Measurements from ENCODE around the gene SIX3.

DNA sequence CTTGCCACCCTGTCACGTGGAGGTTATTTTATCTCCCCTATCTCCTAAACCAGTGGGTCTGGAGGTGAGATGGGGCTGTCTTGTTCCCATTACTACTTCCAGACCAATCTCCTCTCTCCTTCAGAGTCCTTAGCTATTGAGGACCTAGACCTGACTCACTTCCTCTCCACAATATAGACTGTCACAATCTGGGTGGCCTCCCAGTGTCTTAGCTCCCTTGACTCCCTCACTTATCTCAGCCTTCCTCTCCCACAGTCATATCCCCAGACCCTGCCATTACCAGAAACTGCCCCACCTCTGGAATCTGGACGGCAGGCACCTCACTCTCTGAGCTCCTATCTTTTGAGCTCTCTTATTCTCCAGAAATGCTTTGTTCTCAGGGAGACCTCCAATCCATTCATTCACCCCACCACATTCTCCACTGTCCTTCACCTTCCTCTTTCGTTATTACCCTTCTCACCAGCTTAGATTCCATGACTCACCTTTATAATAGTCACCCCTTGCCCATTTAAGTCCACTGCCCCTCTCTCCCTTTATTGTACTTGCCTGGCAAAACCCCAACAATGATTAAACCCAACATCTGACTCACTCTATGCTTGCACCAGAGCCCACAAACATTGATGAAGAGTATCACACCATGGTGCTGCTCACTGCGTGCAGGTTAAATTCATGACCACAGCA is 23.3 kb upstream of the SIX3 start:
- TF ChIP-seq NFIC (IDR thresholded peaks at IDR 0.05; ENCODE audit: borderline replicate concordance) (no peak), EZH2phosphoT487 (IDR thresholded peaks at IDR 0.05; ENCODE audit: borderline replicate concordance, low read depth) (no peak), NRF1 (IDR thresholded peaks at IDR 0.05; ENCODE audit: low read depth, low read length) (no peak), TAF1 (IDR thresholded peaks at IDR 0.05; ENCODE audit: borderline replicate concordance, low read depth, low read length) (no peak), POLR2AphosphoS5 (IDR thresholded peaks at IDR 0.05; ENCODE audit: low read depth, low read length) (no peak), SMC3 (IDR thresholded peaks at IDR 0.05; ENCODE audit: low read depth, low read length) (no peak), MEF2A (IDR thresholded peaks at IDR 0.05; ENCODE audit: borderline replicate concordance, low read depth) (no peak)
- TF ChIP-seq, protein P1, sequence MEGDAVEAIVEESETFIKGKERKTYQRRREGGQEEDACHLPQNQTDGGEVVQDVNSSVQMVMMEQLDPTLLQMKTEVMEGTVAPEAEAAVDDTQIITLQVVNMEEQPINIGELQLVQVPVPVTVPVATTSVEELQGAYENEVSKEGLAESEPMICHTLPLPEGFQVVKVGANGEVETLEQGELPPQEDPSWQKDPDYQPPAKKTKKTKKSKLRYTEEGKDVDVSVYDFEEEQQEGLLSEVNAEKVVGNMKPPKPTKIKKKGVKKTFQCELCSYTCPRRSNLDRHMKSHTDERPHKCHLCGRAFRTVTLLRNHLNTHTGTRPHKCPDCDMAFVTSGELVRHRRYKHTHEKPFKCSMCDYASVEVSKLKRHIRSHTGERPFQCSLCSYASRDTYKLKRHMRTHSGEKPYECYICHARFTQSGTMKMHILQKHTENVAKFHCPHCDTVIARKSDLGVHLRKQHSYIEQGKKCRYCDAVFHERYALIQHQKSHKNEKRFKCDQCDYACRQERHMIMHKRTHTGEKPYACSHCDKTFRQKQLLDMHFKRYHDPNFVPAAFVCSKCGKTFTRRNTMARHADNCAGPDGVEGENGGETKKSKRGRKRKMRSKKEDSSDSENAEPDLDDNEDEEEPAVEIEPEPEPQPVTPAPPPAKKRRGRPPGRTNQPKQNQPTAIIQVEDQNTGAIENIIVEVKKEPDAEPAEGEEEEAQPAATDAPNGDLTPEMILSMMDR (IDR thresholded peaks at IDR 0.05) = no peak
- TF ChIP-seq, protein P2, sequence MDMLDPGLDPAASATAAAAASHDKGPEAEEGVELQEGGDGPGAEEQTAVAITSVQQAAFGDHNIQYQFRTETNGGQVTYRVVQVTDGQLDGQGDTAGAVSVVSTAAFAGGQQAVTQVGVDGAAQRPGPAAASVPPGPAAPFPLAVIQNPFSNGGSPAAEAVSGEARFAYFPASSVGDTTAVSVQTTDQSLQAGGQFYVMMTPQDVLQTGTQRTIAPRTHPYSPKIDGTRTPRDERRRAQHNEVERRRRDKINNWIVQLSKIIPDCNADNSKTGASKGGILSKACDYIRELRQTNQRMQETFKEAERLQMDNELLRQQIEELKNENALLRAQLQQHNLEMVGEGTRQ (IDR thresholded peaks at IDR 0.05; ENCODE audit: borderline replicate concordance, low read depth, low read length) = no peak
- TF ChIP-seq, protein P3, sequence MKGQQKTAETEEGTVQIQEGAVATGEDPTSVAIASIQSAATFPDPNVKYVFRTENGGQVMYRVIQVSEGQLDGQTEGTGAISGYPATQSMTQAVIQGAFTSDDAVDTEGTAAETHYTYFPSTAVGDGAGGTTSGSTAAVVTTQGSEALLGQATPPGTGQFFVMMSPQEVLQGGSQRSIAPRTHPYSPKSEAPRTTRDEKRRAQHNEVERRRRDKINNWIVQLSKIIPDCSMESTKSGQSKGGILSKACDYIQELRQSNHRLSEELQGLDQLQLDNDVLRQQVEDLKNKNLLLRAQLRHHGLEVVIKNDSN (IDR thresholded peaks at IDR 0.05; ENCODE audit: borderline replicate concordance, low read depth) = no peak
- TF ChIP-seq, protein P4, sequence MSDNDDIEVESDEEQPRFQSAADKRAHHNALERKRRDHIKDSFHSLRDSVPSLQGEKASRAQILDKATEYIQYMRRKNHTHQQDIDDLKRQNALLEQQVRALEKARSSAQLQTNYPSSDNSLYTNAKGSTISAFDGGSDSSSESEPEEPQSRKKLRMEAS (IDR thresholded peaks at IDR 0.05; ENCODE audit: low read depth) = no peak
